OCI-LY3 (cell line): ENCODE data around the gene FOXE3.

Experiments
- H2AFZ ChIP-seq: fragments of 200-600, 300-600 bp; shearing (Covaris generic); 2 replicates; pipeline ENCODE4 v1.6.0; 2014; ENCODE audit warnings: antibody characterized with exemption, low read depth, low read length
- H3K27ac ChIP-seq: fragments of 200-600, 300-600 bp; sonication (generic); 2 replicates; pipeline ENCODE4 v1.5.1; 2014; ENCODE audit warnings: mild to moderate bottlenecking, low read length, moderate library complexity, mixed read lengths
- H3K27me3 ChIP-seq: fragments of 200-600, 300-600 bp; sonication (generic); 2 replicates; pipeline ENCODE4 v1.6.1; 2014; ENCODE audit warnings: low read depth, low read length, mixed read lengths
- H3K36me3 ChIP-seq: fragments of 200-600, 300-600 bp; sonication (generic); replicated peaks from 2 replicates; pipeline ENCODE3; 2014; ENCODE audit warnings: low read depth, low read length, mixed read lengths
- H3K4me1 ChIP-seq: fragments of 300-600, 200-600 bp; sonication (generic); 2 replicates; pipeline ENCODE4 v1.6.1; 2014; ENCODE audit warnings: low read length, mixed read lengths
- H3K4me2 ChIP-seq: fragments of 200-600, 300-600 bp; sonication (generic); 2 replicates; pipeline ENCODE4 v1.6.1; 2014; ENCODE audit warnings: low read length, mixed read lengths
- H3K4me3 ChIP-seq: fragments of 300-600, 200-600 bp; sonication (generic); 2 replicates; pipeline ENCODE4 v1.5.1; 2014; ENCODE audit warnings: antibody characterized with exemption, mild to moderate bottlenecking, low read length, moderate library complexity
- H3K79me2 ChIP-seq: fragments of 300-600, 200-600 bp; shearing (Covaris generic); 2 replicates; pipeline ENCODE4 v1.6.1; 2014; ENCODE audit warnings: mild to moderate bottlenecking, low read length, mixed read lengths
- H3K9ac ChIP-seq: fragments of 300-600, 200-600 bp; shearing (Covaris generic); 2 replicates; pipeline ENCODE4 v1.6.0; 2014; ENCODE audit warnings: mild to moderate bottlenecking, low read length, moderate library complexity
- H3K9me3 ChIP-seq: fragments of 200-600, 300-600 bp; shearing (Covaris generic); 2 replicates; pipeline ENCODE4 v1.6.1; 2014; ENCODE audit warnings: low read length, mixed read lengths; ENCODE audit not compliant: insufficient read depth
- H4K20me1 ChIP-seq: fragments of 200-600, 300-600 bp; sonication (generic); 2 replicates; pipeline ENCODE4 v1.6.1; 2016; ENCODE audit warnings: low read length, mixed read lengths; ENCODE audit not compliant: insufficient read depth
- EZH2phosphoT487 ChIP-seq: fragments of 200-600 bp; shearing (Covaris generic); IDR thresholded peaks from 2 replicates; pipeline ENCODE4 v1.6.1; 2018; ENCODE audit warnings: antibody characterized with exemption, mixed run types, low read depth
- TF ChIP-seq, protein P1 (sequence below): fragments of 200-600, 300-600 bp; sonication (generic); IDR thresholded peaks from 2 replicates; pipeline ENCODE4 v1.5.1; 2014; ENCODE audit warnings: antibody characterized with exemption, low read length, low read depth

FOXE3 gene

DNA sequence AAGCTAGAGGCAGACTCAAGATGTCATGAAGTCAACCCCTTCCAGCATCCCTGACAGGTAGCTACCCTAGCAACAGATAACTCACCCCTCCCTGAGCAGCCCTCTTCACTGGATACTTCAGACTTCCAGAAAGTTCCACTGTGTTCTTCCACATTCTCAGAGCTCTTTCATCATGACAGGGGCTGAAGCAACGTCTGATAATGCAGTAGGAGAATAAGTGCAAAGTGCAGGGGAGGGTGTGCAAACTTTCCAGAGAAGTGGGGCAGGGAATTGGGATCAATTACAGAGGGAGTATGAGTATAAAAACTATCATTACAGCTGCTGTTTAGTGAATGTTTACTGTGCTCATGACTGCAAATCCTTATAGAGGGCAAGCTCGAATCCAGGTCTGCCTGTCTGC is 26.4 kb upstream of the FOXE3 start:
- TF ChIP-seq, protein P1, sequence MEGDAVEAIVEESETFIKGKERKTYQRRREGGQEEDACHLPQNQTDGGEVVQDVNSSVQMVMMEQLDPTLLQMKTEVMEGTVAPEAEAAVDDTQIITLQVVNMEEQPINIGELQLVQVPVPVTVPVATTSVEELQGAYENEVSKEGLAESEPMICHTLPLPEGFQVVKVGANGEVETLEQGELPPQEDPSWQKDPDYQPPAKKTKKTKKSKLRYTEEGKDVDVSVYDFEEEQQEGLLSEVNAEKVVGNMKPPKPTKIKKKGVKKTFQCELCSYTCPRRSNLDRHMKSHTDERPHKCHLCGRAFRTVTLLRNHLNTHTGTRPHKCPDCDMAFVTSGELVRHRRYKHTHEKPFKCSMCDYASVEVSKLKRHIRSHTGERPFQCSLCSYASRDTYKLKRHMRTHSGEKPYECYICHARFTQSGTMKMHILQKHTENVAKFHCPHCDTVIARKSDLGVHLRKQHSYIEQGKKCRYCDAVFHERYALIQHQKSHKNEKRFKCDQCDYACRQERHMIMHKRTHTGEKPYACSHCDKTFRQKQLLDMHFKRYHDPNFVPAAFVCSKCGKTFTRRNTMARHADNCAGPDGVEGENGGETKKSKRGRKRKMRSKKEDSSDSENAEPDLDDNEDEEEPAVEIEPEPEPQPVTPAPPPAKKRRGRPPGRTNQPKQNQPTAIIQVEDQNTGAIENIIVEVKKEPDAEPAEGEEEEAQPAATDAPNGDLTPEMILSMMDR, result no peak
- no peak for TF ChIP-seq EZH2phosphoT487
- H3K27me3 ChIP-seq, result no peaks in the 10 kb centered on the region
- no peak overlapping the region for H3K9ac ChIP-seq
- no peak overlapping the region for H3K4me3 ChIP-seq
- no peak overlapping the region for H3K27ac ChIP-seq
- H3K9me3 ChIP-seq, result no peaks in the 10 kb centered on the region
- H3K36me3 ChIP-seq, result no peaks in the 10 kb centered on the region
- no peaks in the 10 kb centered on the region for H3K79me2 ChIP-seq
- H3K4me2 ChIP-seq, result no peak overlapping the region
- peaks cover 3% of the 10 kb centered on the region; the same call in 1 of the 2 replicates for H3K4me1 ChIP-seq
- H4K20me1 ChIP-seq, result no peaks in the 10 kb centered on the region
- no peak overlapping the region for H2AFZ ChIP-seq

DNA sequence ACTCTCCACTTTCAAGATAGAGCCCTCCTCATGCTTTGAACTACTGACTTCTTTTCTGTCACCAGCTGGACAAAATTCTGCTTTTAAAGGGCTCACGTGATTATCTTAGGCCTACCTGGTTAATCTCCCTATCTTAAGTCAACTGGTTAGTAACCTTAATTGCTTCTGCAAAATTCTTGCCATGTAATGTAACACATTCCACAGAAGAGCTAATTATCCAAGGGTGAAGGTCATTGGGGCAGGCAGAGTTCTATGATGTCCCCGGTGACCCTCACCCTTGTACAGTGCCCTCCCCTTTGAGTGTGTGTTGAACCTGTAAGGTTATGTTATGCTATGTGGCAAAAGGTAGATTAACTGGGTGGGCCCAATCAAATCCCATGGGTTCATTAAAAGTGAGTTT is 25.2 kb upstream of the FOXE3 start:
- H3K79me2 ChIP-seq, result no peaks in the 10 kb centered on the region
- H3K4me3 ChIP-seq, result no peak overlapping the region
- H3K4me1 ChIP-seq, result peaks cover 3% of the 10 kb centered on the region; the same call in 1 of the 2 replicates
- no peaks in the 10 kb centered on the region for H4K20me1 ChIP-seq
- no peak overlapping the region for H2AFZ ChIP-seq
- H3K9me3 ChIP-seq, result no peaks in the 10 kb centered on the region
- H3K36me3 ChIP-seq, result no peaks in the 10 kb centered on the region
- no peak overlapping the region for H3K27ac ChIP-seq
- no peak overlapping the region for H3K4me2 ChIP-seq
- H3K27me3 ChIP-seq, result no peaks in the 10 kb centered on the region
- TF ChIP-seq EZH2phosphoT487, result no peak
- TF ChIP-seq, protein P1, result no peak
- no peak overlapping the region for H3K9ac ChIP-seq

DNA sequence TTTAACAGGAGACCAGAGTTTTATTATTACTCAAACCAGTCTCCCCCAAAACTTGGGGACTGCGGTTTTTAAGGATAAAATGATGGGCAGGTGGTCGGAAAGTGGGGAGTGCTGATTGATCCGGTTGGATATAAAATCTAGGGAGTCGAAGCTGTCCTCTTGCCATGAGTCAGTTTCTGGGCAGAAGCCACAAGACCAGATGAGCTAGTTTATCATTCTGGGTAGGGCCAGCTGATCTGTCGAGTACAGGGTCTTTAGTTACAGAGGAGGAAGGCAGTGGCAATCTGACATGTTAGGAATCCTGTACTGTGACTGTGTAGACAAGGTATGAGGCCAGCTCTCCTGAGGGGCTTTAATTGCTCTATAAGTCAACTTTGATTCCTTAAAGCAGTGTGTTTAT is 22.9 kb upstream of the FOXE3 start:
- Histone ChIP-seq H2AFZ (no peak overlapping the region), H3K79me2 (no peaks in the 10 kb centered on the region), H3K36me3 (no peaks in the 10 kb centered on the region), H3K27me3 (no peaks in the 10 kb centered on the region), H3K4me2 (no peak overlapping the region), H3K4me3 (no peak overlapping the region), H3K4me1 (peaks cover 3% of the 10 kb centered on the region; the same call in 1 of the 2 replicates), H3K9ac (no peak overlapping the region), H4K20me1 (no peaks in the 10 kb centered on the region), H3K9me3 (no peaks in the 10 kb centered on the region), H3K27ac (no peak overlapping the region)
- TF ChIP-seq EZH2phosphoT487, result no peak
- TF ChIP-seq, protein P1, result no peak

DNA sequence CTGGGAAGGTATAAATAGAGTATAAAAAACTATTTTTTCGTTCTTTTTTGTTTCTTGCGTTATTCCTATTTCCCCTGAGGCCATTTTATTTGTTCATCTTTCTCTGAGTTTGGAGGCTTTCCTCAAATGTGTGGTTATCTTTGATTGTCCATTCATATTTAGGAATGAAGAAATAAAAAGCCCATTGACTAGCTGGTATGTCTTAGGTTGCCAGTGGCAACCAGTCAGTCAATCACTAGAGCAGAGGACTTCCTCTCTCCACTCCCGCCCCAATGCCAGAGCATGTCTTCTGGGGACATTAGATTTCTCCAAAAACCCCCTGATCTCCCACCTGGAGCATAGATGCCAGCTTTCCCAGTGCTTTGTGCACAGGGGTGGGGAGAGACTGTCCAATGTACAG is 20.7 kb upstream of the FOXE3 start:
- Histone ChIP-seq H3K9me3 (no peaks in the 10 kb centered on the region), H3K27me3 (no peaks in the 10 kb centered on the region), H3K4me3 (no peak overlapping the region), H3K36me3 (no peaks in the 10 kb centered on the region), H4K20me1 (no peaks in the 10 kb centered on the region), H3K4me1 (peaks cover 16% of the 10 kb centered on the region), H3K79me2 (no peaks in the 10 kb centered on the region), H2AFZ (no peak overlapping the region), H3K4me2 (no peak overlapping the region), H3K27ac (no peak overlapping the region), H3K9ac (no peak overlapping the region)
- TF ChIP-seq EZH2phosphoT487, result no peak
- TF ChIP-seq, protein P1, result no peak
